ENCODE data around the gene CDC25A.
A peak's percentile ranks its signal among the peaks of the same experiment; 100 is the strongest.

CDC25A gene

DNA sequence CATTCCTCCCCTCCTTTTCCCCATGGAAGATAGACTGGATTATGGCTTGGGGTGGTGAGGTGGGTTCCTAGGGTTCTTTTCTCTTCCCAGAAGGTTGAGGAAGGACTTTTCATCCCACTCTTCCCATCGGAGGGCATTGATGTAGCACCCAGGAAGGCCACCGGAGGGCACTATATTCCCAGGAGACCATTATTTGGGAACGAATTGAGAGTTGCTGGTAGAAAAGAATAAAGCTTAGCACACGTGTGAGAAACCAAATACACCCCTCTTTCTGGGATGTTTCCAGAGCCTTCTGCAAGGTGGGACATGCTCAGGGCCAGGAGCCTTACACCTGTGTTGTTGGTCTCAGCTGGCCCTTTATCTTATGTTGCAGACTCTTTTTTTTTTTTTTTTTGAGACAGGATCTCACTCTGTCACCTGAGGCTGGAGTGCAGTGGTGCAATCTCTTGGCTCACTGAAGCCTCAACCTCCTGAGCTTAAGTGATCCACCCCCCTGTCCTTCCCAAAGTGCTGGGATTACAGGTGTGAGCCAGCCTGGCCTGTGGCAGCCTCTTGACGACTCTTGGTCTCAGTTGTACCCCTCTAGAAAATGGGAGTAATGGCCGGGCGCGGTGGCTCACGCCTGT is 6.3 kb upstream of the CDC25A start:
- DNase-seq (ENCODE audit: low spot score): peak; percentile 65

DNA sequence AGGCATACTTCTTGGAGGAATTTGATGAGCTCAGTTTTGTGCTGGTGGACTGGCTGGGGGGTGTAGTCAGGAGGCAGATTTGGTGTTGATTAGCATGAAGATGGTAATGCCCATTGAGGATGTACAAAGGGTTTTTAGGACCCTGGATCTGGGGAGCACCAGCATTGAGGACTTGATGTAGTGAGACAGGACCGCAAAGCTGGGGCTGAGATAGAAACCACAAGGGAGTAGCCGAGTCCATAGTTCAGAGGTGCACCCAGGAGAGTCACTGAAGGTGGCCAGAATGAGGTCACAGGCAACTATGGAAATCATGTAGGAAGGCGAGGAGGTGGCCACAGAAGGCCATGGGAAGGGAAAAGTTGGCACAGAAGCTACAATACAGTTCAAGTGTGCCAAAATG is 2.7 kb upstream of the CDC25A start:
- no peak for DNase-seq (ENCODE audit: low spot score)

DNA sequence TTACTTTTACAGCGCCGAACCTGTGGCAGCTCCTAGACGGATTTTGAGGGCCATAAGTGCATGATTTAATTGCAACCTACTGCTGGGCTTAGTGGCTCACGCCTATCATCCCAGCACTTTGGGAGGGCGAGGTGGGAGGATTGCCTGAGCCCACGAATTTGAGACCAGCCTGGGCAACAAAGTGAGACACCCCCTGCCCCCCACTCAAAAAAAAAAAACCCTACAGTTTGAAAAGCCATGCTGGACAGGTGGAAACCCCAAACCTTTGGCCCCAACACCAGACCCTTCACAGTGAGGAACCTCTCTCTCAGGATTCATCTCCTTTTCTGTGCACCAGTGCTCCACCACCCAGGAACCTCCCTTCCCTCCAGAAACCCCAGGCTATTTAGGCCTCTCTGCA is 1.1 kb upstream of the CDC25A start:
- DNase-seq (ENCODE audit: low spot score): no peak

GRCh38 chr3:48187579-48188265 is 495 bp downstream of the CDC25A start:
- peak; percentile 9 for DNase-seq (ENCODE audit: low spot score)

DNA sequence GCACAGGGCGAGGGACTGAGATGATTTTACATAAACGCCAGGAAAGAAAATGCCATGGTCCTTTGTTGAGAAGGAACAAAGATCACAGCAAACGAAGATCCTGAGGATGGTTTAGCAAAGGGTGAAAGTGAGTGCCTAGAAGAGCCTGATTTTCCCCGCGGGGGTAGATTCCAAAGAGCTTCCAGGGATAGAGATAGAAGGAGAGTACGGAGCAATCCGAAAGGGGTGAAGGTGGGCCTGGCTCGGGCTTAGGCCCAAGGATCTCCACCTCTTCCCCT is 977 bp downstream of the CDC25A start:
- DNase-seq (ENCODE audit: low spot score): no peak

DNA sequence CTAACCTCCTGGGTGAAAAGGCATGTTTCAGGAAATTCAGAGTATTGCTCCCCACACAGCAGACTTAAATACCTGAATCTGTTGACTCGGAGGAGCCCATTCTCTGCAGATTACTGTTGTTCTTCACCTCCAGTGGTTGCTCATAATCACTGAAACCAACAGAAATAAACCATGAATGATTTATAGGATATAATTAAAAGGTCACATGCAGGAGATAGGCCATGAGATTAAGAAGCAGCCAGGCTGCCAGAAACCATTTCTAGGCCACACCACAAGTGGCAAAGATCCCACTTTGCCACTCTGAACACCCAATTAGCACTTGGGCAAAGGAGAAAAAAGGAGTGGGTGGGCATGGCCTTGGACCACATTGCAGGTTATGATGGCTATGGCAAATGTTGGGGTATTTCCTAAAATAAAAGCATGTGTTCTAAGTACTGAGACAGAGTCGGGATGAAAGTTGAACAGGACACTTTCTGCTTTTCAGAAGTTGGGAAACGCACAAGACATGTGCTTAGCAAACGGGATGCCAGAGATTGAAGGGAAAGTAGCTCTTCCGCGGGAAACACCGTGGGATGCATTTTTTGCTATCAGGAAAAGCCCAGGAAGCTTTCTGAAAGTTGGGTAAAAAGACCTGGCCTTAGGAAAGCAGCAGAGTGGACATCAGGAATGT is 1.5 kb downstream of the CDC25A start:
- DNase-seq (ENCODE audit: low spot score): no peak

- DNase-seq (ENCODE audit: low spot score): no peak
Measured at GRCh38 chr3:48185129-48185528, 3.1 kb downstream of the CDC25A start.

GRCh38 chr3:48184299-48184698 is 3.9 kb downstream of the CDC25A start:
- no peak for DNase-seq (ENCODE audit: low spot score)

DNA sequence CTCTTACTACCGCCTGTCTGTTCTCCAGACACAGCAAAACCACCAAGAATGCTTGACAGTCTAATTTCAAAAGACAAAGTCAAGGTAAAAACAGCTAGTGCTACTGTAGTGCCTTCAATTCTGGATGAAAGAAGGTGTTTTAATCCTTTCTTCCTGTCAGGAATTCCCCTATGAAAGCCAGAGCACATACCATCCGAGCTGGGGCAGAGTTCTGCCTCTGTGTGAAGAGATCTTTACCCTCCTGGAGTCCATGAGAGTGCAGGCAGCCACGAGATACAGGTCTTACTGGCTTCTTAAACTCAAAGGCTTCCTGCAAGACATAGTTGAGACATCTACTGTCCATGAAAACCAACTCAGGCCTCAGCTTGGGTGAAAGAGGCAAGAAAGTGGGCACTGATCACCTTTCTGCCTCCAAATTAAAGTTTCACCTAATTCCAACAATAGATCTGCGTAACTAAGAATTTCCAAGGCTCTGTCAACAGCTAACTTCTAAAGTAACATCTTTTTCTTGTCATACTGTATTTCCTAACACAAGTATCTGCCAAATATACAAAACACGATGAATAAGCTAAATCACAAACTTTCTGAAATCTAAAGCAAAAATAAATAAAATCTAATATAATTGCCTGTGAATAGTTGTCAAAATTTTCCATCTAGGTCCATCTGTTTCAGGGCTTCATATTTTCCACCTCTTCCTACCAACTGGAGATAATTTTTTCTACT is 7.5 kb downstream of the CDC25A start:
- DNase-seq (ENCODE audit: low spot score): no peak

DNA sequence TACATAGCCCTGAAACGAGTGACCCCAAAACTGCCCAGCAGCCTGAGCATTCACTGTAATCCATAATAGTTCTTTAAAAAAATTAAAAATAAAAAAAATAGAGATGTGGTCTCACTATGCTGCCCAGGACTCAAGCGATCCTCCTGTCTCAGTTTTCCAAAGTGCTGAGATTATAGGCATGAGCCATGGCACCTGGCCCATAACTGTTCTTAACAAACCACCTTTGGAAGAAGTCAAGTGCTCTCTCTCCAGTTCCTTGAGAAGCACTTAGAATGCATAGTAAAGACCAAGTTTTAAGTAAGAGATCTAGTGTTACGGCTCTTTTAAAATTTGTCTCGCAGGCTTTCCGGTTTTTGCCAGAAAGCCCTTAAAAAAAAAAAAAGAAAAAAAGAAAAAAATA is 8.2 kb downstream of the CDC25A start:
- DNase-seq (ENCODE audit: low spot score): no peak

GRCh38 chr3:48178072-48178471 is 10.1 kb downstream of the CDC25A start:
- no peak for DNase-seq (ENCODE audit: low spot score)

DNA sequence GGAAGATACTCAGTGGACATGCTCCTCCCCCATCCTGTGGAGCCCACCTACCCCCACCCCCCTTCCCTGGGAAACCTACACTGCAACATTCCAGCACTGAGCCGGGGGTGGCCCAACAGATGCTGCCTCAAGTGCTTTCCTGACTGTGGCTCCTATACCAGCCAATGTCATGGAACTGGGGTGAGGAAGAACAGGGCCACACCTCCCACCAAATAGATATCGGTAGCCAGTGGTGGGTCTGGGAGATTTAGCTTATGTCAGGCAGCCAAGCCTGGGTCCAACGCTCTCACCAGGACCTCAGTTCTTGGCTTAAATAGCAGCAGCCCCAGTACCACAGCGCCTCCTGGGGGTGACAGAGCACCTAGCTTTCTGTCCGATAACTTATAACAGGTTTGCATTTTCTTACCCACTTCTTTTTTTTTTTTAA is 30.3 kb downstream of the CDC25A start:
- DNase-seq (ENCODE audit: low spot score): peak; percentile 16

DNA sequence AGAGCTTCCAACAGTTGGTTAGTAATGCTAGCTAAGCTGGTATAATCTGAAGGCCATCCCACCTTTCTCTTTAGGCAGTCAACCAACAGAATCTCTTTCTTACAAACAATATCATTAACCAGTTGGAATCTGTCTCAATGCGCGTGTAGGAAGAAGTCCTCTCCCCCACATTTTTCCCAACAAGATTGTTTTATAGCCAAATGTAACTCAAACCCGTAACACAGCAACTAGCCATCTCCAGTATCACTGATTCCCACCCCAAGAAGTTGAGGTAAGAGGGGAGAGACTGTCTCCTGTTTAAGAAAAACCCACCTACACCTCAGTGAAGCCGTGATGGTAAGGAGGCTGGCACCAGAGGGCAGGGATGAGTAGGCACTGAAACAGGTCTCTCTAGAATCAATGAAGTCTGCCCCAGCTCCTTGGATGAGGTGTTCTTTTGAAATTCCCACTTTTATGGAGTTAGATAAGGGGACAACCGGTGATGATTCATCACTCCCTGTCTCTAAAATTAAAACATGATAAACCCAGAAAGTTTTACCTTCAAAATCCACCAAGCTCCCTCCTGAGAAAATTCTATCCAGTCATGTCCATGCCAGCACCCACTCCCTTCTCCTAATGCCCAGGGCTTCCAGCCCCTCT is 30.9 kb downstream of the CDC25A start:
- no peak for DNase-seq (ENCODE audit: low spot score)

- no peak for DNase-seq (ENCODE audit: low spot score)
Measured at GRCh38 chr3:48156163-48156562, 32.1 kb downstream of the CDC25A start.

DNA sequence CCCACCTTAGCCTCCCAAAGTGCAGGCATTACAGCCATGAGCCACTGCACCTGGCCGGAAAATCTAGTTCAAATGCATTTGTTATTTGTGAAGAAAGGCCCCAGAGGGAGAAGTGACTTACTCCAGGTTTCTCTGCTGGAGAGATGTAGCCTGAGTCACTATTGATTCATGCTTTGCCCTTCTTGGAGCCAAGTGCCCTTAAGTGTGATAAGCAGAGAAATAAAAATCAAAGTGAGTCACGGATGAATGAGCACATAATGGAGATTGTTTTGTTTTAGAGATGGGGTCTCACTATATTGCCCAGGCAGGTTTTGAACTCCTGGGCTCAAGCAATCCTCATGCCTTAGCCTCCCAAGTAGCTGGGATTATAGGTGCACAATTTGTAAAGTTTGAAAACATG is 33.1 kb downstream of the CDC25A start:
- DNase-seq (ENCODE audit: low spot score): peak; percentile 20

- DNase-seq (ENCODE audit: low spot score): no peak
Measured at GRCh38 chr3:48151807-48152427, 36.3 kb downstream of the CDC25A start.

- peak; percentile 73 for DNase-seq (ENCODE audit: low spot score)
Measured at GRCh38 chr3:48151058-48151806, 37.0 kb downstream of the CDC25A start.

DNA sequence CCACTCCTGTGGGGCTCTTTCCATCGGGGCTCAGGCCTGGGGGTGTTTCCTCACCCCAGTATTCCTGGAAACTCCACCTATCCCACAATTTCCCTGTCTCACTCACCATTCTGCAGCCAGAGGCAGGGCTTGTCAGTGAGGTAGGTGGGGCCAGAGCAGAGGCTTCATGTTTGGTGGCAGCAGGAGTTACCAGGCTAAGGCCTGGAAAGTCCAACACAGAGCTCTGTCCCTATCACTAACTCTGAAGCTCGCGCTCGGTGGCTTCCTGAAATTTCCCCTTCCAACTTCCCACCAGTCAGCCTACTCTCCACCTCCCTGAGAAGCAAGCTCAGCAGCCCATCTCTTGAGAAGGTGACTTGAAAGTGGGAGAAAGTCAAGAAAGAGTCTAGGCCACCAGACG is 44.2 kb downstream of the CDC25A start:
- DNase-seq (ENCODE audit: low spot score): no peak

DNA sequence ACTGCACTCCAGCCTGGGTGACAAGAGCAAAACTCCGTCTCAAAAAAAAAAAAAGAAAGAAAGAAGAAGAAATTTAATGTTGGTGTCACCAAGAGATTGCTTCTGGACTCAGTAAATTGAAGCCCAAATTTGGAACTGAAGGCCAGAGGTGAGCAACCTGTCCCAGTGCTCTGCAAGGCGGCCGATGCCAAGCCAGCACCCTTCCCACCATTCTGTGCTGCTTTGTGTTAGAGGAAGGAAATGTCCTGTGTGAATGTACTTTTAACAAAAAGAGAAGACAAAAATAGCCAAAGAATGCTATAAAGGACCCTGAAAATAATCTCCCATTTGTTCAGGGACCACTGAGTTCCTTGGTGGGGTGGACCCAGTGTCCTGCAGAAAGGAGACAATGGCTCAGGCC is 44.6 kb downstream of the CDC25A start:
- no peak for DNase-seq (ENCODE audit: low spot score)

- no peak for DNase-seq (ENCODE audit: low spot score)
Measured at GRCh38 chr3:48142316-48142870, 45.8 kb downstream of the CDC25A start.

DNA sequence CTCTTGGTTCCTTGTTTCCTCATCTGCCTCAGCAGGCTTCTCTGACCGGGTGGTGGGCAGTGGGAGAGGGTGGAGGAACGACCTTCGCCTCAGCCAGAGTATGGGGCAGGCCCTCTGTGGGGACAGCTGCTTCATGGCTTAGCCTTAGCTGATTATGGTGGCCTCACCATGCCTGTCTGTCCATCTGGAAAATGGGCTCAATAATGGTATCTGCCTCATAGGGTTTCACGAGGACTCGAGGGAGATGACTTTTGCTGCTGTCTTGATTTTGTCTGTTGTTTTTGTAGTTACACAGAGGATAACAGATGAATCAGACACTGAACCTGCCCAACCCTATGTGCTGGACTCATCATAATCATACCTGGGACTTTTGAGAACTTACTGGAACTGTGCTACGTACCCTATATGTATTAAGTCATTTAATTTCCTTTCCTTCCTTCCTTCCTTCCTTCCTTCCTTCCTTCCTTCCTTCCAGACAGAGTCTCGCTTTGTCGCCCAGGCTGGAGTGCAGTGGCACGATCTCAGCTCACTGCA is 46.5 kb downstream of the CDC25A start:
- no peak for DNase-seq (ENCODE audit: low spot score)

Data from LoVo (cell line).